Choroid plexus epithelial cell (primary cell): ENCODE data around the gene GBE1.

ENCODE experiments used
- DNase-seq: peaks from one replicate; pipeline ENCODE4 v3.0.0-alpha.2; 2010; ENCODE audit warnings: low read depth
- H3K4me3 ChIP-seq: 2 replicates; pipeline ENCODE4 v1.5.1; 2011; ENCODE audit warnings: low read depth, mild to moderate bottlenecking, control low read depth, low read length, moderate library complexity
- TF ChIP-seq, protein P1 (sequence below): conservative IDR thresholded peaks from 2 replicates; pipeline ENCODE4 v1.5.1; 2011; ENCODE audit warnings: low read depth, mild to moderate bottlenecking, control low read depth, inconsistent platforms, low read length, moderate library complexity

Gene GBE1

DNA sequence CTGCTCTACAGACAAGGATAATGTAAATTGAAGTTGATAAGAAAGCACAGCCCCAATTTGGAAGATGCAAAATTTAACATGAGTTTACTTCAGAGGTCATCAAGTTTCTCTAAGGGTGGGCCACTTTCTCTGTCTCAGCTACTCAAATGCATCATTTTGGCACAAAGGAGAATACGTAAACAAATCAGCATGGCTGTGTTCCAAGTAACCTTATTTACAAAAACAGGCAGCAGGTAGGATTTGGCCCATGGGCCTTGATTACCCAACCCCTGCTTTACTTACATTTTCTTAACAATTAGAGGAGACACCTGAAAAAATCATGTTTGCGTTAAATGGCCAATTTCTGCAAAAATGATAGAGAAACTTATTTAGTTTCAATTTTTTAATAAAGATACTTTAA, 181.7 kb downstream of the GBE1 start:
- TF ChIP-seq, protein P1, sequence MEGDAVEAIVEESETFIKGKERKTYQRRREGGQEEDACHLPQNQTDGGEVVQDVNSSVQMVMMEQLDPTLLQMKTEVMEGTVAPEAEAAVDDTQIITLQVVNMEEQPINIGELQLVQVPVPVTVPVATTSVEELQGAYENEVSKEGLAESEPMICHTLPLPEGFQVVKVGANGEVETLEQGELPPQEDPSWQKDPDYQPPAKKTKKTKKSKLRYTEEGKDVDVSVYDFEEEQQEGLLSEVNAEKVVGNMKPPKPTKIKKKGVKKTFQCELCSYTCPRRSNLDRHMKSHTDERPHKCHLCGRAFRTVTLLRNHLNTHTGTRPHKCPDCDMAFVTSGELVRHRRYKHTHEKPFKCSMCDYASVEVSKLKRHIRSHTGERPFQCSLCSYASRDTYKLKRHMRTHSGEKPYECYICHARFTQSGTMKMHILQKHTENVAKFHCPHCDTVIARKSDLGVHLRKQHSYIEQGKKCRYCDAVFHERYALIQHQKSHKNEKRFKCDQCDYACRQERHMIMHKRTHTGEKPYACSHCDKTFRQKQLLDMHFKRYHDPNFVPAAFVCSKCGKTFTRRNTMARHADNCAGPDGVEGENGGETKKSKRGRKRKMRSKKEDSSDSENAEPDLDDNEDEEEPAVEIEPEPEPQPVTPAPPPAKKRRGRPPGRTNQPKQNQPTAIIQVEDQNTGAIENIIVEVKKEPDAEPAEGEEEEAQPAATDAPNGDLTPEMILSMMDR, result no peak
- DNase-seq, result no peak

DNA sequence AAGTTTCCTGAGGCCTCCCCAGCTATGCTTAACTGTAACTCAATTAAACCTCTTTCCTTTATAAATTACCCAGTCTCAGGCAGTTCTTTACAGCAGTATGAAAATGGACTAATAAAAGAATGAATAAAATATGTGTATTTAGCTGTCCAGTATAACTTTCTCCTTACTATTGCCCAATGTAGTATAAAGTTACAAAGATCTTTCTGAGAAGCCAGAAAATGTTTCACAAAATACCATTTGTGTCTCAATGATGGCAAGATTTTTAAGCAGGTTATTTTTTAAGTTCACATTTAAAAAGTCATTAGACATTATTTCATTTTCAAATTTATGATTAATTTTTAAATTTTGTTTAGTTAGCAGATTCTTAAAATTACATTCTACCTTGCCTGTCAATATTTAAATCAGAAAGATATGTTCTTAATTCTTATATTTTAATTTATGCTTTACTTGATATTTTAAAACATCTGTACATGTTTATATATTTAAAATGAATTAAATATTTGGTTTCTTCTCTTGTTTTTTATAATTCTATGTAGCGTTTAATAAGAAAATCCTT, 189.2 kb downstream of the GBE1 start:
- H3K4me3 ChIP-seq, result no peak overlapping the region
- DNase-seq, result no peak
- TF ChIP-seq, protein P1, result no peak

More for the DNA sequence above, 181.7 kb downstream of the GBE1 start:
- H3K4me3 ChIP-seq, result no peak overlapping the region

DNA sequence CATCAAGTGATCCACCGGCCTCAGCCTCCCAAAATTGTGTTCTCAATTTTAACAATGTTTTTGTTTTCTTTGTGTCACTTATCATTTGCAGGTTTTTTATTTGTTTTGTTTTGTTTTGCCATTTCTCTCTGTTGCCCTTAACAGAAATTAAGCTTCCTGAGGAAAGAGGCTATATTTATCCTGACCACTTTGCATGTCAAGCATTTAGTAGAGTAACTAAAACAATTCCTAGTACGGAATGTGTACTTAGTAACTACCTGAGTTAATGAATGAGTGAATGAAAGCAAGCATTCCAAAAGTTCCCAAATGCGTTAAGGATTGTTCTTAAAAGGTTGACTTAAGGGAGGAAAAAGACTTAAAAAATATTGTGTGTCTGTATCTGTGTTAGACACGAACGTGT, 193.1 kb downstream of the GBE1 start:
- H3K4me3 ChIP-seq, result no peak overlapping the region
- DNase-seq, result no peak
- TF ChIP-seq, protein P1, result no peak

DNA sequence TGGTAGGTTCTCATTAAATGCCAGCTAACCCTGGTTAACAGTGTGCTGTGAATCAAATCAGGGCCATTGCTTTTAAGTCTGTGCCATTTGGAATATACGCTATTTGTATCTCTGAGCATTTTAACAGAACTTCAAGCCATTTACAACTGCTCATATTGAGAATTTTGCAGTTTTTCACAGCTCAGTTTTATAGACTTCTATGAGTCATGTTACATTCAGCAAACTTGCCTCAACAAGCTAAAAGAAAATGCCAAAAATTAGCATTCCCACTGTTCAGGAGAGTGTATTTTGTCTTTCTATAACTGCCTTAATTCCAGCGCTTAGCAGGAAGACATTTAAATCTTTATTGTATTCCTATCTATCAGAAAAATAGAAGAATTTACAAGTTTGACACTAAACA, 196.4 kb downstream of the GBE1 start:
- TF ChIP-seq, protein P1, result no peak
- DNase-seq, result no peak

DNA sequence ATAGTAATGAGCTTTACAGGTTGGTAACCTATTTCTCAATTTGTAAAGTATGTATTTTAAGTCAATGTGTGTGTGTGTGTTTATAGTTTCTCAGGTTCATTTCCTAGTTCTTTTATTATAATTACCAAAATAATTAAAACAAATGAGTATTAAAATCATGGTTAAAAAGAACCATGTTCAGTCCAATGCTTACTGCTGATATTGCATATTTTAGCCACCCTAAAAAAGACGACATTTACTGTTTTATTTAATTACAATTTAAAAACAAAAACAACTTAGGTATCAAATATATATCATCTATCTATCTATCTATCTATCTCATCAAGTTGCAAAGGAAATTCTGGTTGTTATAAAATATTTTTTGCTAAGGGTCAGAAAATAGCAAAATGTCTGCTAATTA, 203.3 kb downstream of the GBE1 start:
- DNase-seq, result no peak
- no peak overlapping the region for H3K4me3 ChIP-seq
- TF ChIP-seq, protein P1, result no peak

More for the DNA sequence above, 196.4 kb downstream of the GBE1 start:
- H3K4me3 ChIP-seq, result no peak overlapping the region

DNA sequence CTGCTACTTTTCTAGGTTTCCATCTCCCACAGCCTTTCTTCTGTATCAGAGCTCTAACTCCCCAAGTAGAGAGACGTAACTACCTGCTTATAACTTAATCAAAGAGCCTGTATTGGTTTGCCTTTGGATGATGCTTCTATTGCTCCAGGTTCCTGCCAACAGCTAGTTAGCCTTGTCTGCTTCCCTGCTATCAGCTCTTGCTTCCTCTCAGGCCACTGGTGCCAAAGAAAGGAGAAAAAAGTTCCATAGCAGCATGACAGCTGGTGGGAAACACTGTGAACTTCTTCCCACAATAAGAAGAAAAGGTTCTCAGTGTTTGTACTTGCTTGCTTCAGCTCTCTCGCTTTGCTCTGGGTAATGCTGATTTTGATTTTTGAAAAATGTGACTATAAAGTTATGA, 206.6 kb downstream of the GBE1 start:
- TF ChIP-seq, protein P1, result no peak
- H3K4me3 ChIP-seq, result no peak overlapping the region
- peak; percentile 71 for DNase-seq

DNA sequence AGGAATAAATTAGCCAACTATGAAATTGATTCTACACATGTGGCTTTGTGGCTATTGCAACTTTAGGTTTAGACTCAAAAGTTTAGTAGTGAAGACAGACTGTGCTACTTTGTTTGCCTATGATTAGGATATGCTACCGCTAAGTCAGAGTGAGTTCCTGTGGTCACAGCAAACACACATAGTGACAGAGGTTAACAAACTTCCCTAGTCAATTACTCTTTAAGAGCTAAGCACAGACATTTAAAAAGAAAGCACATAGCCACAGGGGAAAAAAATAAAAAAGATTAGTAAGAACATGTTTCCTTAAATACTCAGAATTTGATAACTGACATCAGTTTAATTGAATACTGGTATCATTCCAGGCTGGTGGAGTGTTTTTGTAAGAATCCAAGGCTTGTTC, 207.1 kb downstream of the GBE1 start:
- TF ChIP-seq, protein P1, result no peak
- peak; percentile 71 for DNase-seq
- no peak overlapping the region for H3K4me3 ChIP-seq
